Adrenal gland (tissue), 12 donors: Measurements from ENCODE around the gene HOMER2. TPM values are rescaled to one million over a fixed set of nuclear protein-coding genes. Genes with fewer than 3 reads are reported as not detected.

Experiments
- DNase-seq, 7 donors: peaks; one replicate each; pipeline ENCODE4 v3.0.0-alpha.2; 2019 to 2020
- H3K27ac ChIP-seq, 5 donors: fragments of 200-600 bp; sonication (generic) in 4 of 5; 1 replicate in 3 of 5; 2 replicates in 2 of 5; pipeline versions ENCODE4 v1.5.1 to v1.8.0; 2016 to 2020; ENCODE audit warnings: mild to moderate bottlenecking in 1 of 5
- H3K27me3 ChIP-seq: fragments of 200-600 bp; 2 replicates; pipeline ENCODE4 v1.8.0; 2021
- H3K36me3 ChIP-seq, 2 donors: fragments of 200-600 bp; replicated peaks in 1 of 2; 1 replicate in 1 of 2; 2 replicates in 1 of 2; pipeline versions ENCODE4 v1.5.1 to v1.8.0; 2018 to 2022
- H3K4me1 ChIP-seq, 2 donors: fragments of 200-600 bp; replicated peaks in 1 of 2; 1 replicate in 1 of 2; 2 replicates in 1 of 2; pipeline versions ENCODE4 v1.5.1 to v1.8.0; 2018 to 2021
- H3K4me3 ChIP-seq, 4 donors: fragments of 200-600 bp; sonication (generic) in 3 of 4; one replicate each; pipeline ENCODE4 v1.5.1; 2016 to 2018
- H3K9me3 ChIP-seq, 3 donors: fragments of 200-600 bp; sonication (generic) in 1 of 3; replicated peaks in 1 of 3; 1 replicate in 2 of 3; 2 replicates in 1 of 3; pipeline versions ENCODE4 v1.5.1 to v1.8.0; 2016 to 2021
- CTCF ChIP-seq, 6 experiments: fragments of 450-650 bp in 4 of 6; fragments of 200-600 bp in 2 of 6; sonication (generic) in 1 of 6; IDR thresholded peaks; 1 replicate in 5 of 6; 2 replicates in 1 of 6; pipeline versions ENCODE4 v1.5.1 to v1.8.0; 2016 to 2021; ENCODE audit warnings: antibody characterized with exemption in 6 of 6, mild to moderate bottlenecking in 2 of 6, moderate library complexity in 1 of 6
- POLR2A ChIP-seq, 2 donors: fragments of 450-650 bp; IDR thresholded peaks; one replicate each; pipeline ENCODE4 v1.6.1; 2017; ENCODE audit warnings: antibody characterized with exemption in 2 of 2, mild to moderate bottlenecking in 2 of 2, moderate library complexity in 1 of 2
- WGBS, 4 donors: extraction: QIAGEN DNeasy Blood & Tissue Kit in 2 of 4; methylation state at CpG; one replicate each; pipeline versions ENCODE4 v1.1.5 to v1.1.7; 2013 to 2017; 5-methylcytosine and 5-hydroxymethylcytosine counted together
- intact Hi-C, 2 donors: fragments of 100-400 bp; cut with DNase I; formaldehyde crosslinking; loops; one replicate each; pipeline versions ENCODE4 v1.14.1 to v1.15.0; 2022 to 2023
- polyA plus RNA-seq, 3 donors: library from polyadenylated mRNA; stranded (reverse); fragments of 200-250 nt in 2 of 3; fragments of 350-450 nt in 1 of 3; fragmentation: Illumina TruSeq in 1 of 3; extraction: RNeasy Lipid Tissue Mini Kit (QIAGEN cat#74804) in 1 of 3; gene quantifications; one replicate each; pipeline ENCODE4 v1.2.3, GENCODE V29; 2013 to 2014
- total RNA-seq, 9 donors: library from RNA; depleted of rRNA in 4 of 9; stranded (reverse); fragments of >200 nt in 4 of 9; fragments of 120-200 nt in 1 of 9; fragmentation: NEBNext Ultra II Directional in 1 of 9; extraction: Animal tissue kit (Norgen Biotek cat#: 25700) in 1 of 9; gene quantifications; one replicate each; pipeline versions ENCODE4 v1.1.0 to v1.2.4, GENCODE V29; 2013 to 2023
- donor health status: healthy with polysubstance abuse.
- donor health status: Bipolar disorder and iron deficiency.
- donor health status: DM: yes; HTN: yes; CAD: no.
- donor health status: DM: no; HTN: no; CAD: no.
- donor health status: DM: no; HTN: no; CAD: no.
- donor health status: DM: yes; HTN: yes; CAD: no.

Gene HOMER2
- total and polyA plus RNA-seq, 12 donors = 6.5 to 43.1 (median 23.4) TPM

GRCh38 chr15:82809308-82810060 lies 143.0 kb downstream of the HOMER2 start, which contains the start of gene WHAMM:
Gene WHAMM (plus strand): TSS chr15:82809628. CDS start chr15:82809727, 99 bp downstream.
- DNase-seq = peak; percentile 99 to 100 (median 99)
- Histone ChIP-seq H3K4me3 (peak within 1 kb of the TSS; percentile 14 to 86 (median 78)), H3K9me3 (no peaks in the 10 kb centered on the region), H3K4me1 (peaks cover 17 to 29% of the 10 kb centered on the region in 2 donors), H3K36me3 (peaks cover 0 to 15% of the 10 kb centered on the region in 2 donors), H3K27me3 (no peaks in the 10 kb centered on the region), H3K27ac (peak within 1 kb of the TSS; percentile 76 to 100 (median 98))
- TF ChIP-seq CTCF (IDR thresholded peaks at IDR 0.05) (peak in 1 of 6 experiments; percentile 8), POLR2A (IDR thresholded peaks at IDR 0.05) (peak; percentile 82 to 98)
- intact Hi-C loops = loop anchor here in 1 of 2 donors (10.0 kb wide), 1 partner anchor 265 kb away; the partner anchor contains the start of gene RPS17
- WGBS, 4 donors = 0% methylated on average over 16 to 67 of the region's 67 CpGs

GRCh38 chr15:82808634-82809041 lies 143.9 kb downstream of the HOMER2 start:
- peaks cover 17 to 29% of the 10 kb centered on the region in 2 donors for H3K4me1 ChIP-seq
- peaks cover 0 to 6% of the 10 kb centered on the region in 2 donors for H3K36me3 ChIP-seq
- H3K4me3 ChIP-seq = no peak overlapping the region
- DNase-seq = no peak
- H3K27ac ChIP-seq = peak overlapping the region in 1 of 5 donors; percentile 99
- TF ChIP-seq CTCF (IDR thresholded peaks at IDR 0.05) = no peak
- no peak for TF ChIP-seq POLR2A (IDR thresholded peaks at IDR 0.05)
- no peaks in the 10 kb centered on the region for H3K9me3 ChIP-seq
- no peaks in the 10 kb centered on the region for H3K27me3 ChIP-seq
- intact Hi-C loops = loop anchor here in 1 of 2 donors (10.0 kb wide), 1 partner anchor 264 kb away; the partner anchor contains the start of gene RPS17
- WGBS, 4 donors = 70 to 78% (median 71%) methylated on average over 9 of the region's 9 CpGs

GRCh38 chr15:82807920-82808633 lies 144.4 kb downstream of the HOMER2 start:
- no peak for DNase-seq
- intact Hi-C loops = loop anchor here in 1 of 2 donors (10.0 kb wide), 1 partner anchor 263 kb away; the partner anchor contains the start of gene RPS17
- TF ChIP-seq POLR2A (IDR thresholded peaks at IDR 0.05) = no peak
- no peak for TF ChIP-seq CTCF (IDR thresholded peaks at IDR 0.05)
- H3K27ac ChIP-seq = no peak overlapping the region
- H3K27me3 ChIP-seq = no peaks in the 10 kb centered on the region
- H3K9me3 ChIP-seq = no peaks in the 10 kb centered on the region
- H3K4me3 ChIP-seq = no peak overlapping the region
- H3K4me1 ChIP-seq = peaks cover 17 to 27% of the 10 kb centered on the region in 2 donors
- H3K36me3 ChIP-seq = peaks cover 0 to 2% of the 10 kb centered on the region in 2 donors
- 81 to 91% (median 87%) methylated on average over 11 of the region's 11 CpGs for WGBS, 4 donors

GRCh38 chr15:82805994-82806406 lies 146.5 kb downstream of the HOMER2 start, which contains the start of gene FSD2:
Gene FSD2 (minus strand): TSS chr15:82806069. CDS start chr15:82787390, 18,679 bp downstream.
- no peak for DNase-seq
- H3K27me3 ChIP-seq = no peaks in the 10 kb centered on the region
- H3K4me3 ChIP-seq = no peak within 1 kb of the TSS
- H3K36me3 ChIP-seq = no peaks in the 10 kb centered on the region
- TF ChIP-seq CTCF (IDR thresholded peaks at IDR 0.05) (no peak), POLR2A (IDR thresholded peaks at IDR 0.05) (no peak)
- H3K9me3 ChIP-seq = no peaks in the 10 kb centered on the region
- H3K4me1 ChIP-seq = peaks cover 5 to 7% of the 10 kb centered on the region in 2 donors
- intact Hi-C loops = loop anchor here in 1 of 2 donors (10.0 kb wide), 1 partner anchor 261 kb away; the partner anchor contains the start of gene RPS17
- WGBS, 4 donors = 73 to 90% (median 79%) methylated on average over 2 of the region's 2 CpGs
- no peak within 1 kb of the TSS for H3K27ac ChIP-seq
